ENCODE results near the gene CLCN4.

DNA sequence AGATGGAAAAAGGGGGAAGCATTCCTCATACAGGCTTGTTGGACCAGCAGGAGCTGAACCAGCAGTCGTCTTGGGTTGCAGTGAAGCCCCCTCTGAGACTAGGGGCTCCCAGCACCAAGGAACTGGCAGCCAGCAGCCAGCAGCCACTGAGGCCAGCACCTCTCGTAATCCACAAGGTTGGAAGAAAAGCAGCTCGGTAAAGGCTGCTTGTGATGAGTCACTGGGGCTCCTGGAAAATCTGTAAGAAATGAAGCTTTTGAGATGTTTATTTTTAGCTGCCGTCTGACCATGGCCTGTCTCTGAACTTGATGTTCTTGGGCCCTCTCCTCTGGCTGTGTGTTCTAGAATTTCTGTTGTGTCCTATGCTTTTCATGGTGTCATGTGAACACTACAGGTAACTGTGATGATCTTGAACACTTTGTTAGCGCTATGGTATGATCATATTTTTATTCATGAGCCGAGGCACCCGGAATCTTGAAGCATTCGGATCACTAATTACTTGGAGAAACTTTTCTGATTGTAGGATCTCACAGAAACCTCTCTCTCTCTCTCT lies 18.6 kb downstream of the CLCN4 start:
- TF ChIP-seq POLR2A (IDR thresholded peaks at IDR 0.05) (no peak), CTCF (IDR thresholded peaks at IDR 0.05 in 8 of 11, conservative IDR thresholded peaks at IDR 0.05 in 3 of 11) (no peak), POLR2AphosphoS5 (IDR thresholded peaks at IDR 0.05) (no peak)
